GM21737 (cell line): ENCODE measurements around the gene RIMBP2.

Source experiments
- ATAC-seq: cut with Tn5 transposase; IDR thresholded peaks from one replicate; pipeline ENCODE4 v1.9.1; 2021; ENCODE audit warnings: mild to moderate bottlenecking, moderate library complexity; ENCODE audit not compliant: unreplicated experiment

Gene RIMBP2

GRCh38 chr12:130685850-130686249, 30.2 kb downstream of the RIMBP2 start:
- ATAC-seq, result no peak

GRCh38 chr12:130685250-130685787, 30.8 kb downstream of the RIMBP2 start:
- no peak for ATAC-seq

GRCh38 chr12:130683811-130684210, 32.3 kb downstream of the RIMBP2 start:
- ATAC-seq, result no peak

GRCh38 chr12:130683080-130683479, 33.0 kb downstream of the RIMBP2 start:
- no peak for ATAC-seq

- ATAC-seq, result no peak
Measured at GRCh38 chr12:130680451-130680990, 35.6 kb downstream of the RIMBP2 start.

GRCh38 chr12:130677957-130678558, 38.0 kb downstream of the RIMBP2 start:
- ATAC-seq, result no peak

- ATAC-seq, result no peak
Measured at GRCh38 chr12:130675791-130676190, 40.3 kb downstream of the RIMBP2 start.

GRCh38 chr12:130675121-130675520, 41.0 kb downstream of the RIMBP2 start:
- no peak for ATAC-seq

- ATAC-seq, result no peak
Measured at GRCh38 chr12:130674676-130675075, 41.4 kb downstream of the RIMBP2 start.

- no peak for ATAC-seq
Measured at GRCh38 chr12:130673036-130673705, 42.9 kb downstream of the RIMBP2 start.

GRCh38 chr12:130672089-130672820, 43.8 kb downstream of the RIMBP2 start:
- no peak for ATAC-seq

- no peak for ATAC-seq
Measured at GRCh38 chr12:130671556-130671955, 44.5 kb downstream of the RIMBP2 start.

- ATAC-seq, result no peak
Measured at GRCh38 chr12:130669797-130670196, 46.3 kb downstream of the RIMBP2 start.

- ATAC-seq, result no peak
Measured at GRCh38 chr12:130669205-130669557, 46.9 kb downstream of the RIMBP2 start.

GRCh38 chr12:130668286-130669204, 47.6 kb downstream of the RIMBP2 start:
- ATAC-seq, result no peak

- ATAC-seq, result no peak
Measured at GRCh38 chr12:130667421-130667960, 48.6 kb downstream of the RIMBP2 start.

GRCh38 chr12:130666645-130667044, 49.5 kb downstream of the RIMBP2 start:
- ATAC-seq, result no peak

GRCh38 chr12:130665753-130666152, 50.3 kb downstream of the RIMBP2 start:
- ATAC-seq, result no peak

- ATAC-seq, result no peak
Measured at GRCh38 chr12:130664772-130665171, 51.3 kb downstream of the RIMBP2 start.

- no peak for ATAC-seq
Measured at GRCh38 chr12:130664252-130664651, 51.8 kb downstream of the RIMBP2 start.
